Bronchial epithelial cell (primary cell): Measurements from ENCODE around the gene PDE6A. TPM values are rescaled to one million over a fixed set of nuclear protein-coding genes. Genes with fewer than 3 reads are reported as not detected.

Source experiments
- DNase-seq: peaks from one replicate; pipeline ENCODE4 v3.0.0-alpha.2; 2010; ENCODE audit warnings: low read depth
- FAIRE-seq: peaks from 2 replicates; lab custom pipeline; 2011; peaks lifted over from hg19 to GRCh38; lab: Jason Lieb, UNC
- H3K27me3 ChIP-seq: 2 replicates; pipeline ENCODE4 v1.5.1; 2011; ENCODE audit warnings: low read length; ENCODE audit not compliant: control insufficient read depth, insufficient read depth
- H3K36me3 ChIP-seq: 2 replicates; pipeline ENCODE4 v1.5.1; 2011; ENCODE audit warnings: low read length; ENCODE audit not compliant: control insufficient read depth, insufficient read depth
- H3K4me3 ChIP-seq: 2 replicates; pipeline ENCODE4 v1.5.1; 2011; ENCODE audit warnings: mild to moderate bottlenecking, low read depth, low read length, control low read depth
- total RNA-seq: library from RNA; depleted of rRNA; stranded (reverse); fragments of >200 nt; gene quantifications from 2 replicates; pipeline ENCODE4 v1.2.1, GENCODE V29; 2014
- TF ChIP-seq, protein P1 (sequence below): IDR thresholded peaks from 2 replicates; pipeline ENCODE4 v1.5.1; 2011; ENCODE audit warnings: mild to moderate bottlenecking, moderate library complexity, low read length, control low read depth, inconsistent platforms; ENCODE audit not compliant: insufficient read depth, severe bottlenecking

The PDE6A gene
- total RNA-seq, 1 donor from 2014 or later, result not detected

DNA sequence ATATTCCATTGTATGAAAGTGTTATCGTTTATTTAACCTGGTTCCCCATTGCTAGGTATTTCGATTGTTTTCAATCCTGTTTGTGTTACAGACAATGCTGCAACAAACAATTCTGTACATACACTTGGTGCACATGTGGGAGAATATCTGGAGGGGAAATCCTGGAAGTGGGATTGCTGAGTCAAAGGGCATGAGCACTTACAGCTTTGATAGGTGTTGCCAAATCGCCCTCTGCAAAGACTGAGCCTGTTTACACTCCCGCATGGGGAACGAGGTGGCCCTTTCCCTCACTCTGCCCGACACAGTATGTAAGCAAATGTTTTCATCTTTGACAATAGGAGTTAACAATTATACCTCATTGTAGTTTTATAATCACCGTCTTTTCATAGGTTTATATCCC, 66.2 kb downstream of the PDE6A start:
- no peaks in the 10 kb centered on the region for H3K36me3 ChIP-seq
- H3K4me3 ChIP-seq, result no peak overlapping the region
- TF ChIP-seq, protein P1, sequence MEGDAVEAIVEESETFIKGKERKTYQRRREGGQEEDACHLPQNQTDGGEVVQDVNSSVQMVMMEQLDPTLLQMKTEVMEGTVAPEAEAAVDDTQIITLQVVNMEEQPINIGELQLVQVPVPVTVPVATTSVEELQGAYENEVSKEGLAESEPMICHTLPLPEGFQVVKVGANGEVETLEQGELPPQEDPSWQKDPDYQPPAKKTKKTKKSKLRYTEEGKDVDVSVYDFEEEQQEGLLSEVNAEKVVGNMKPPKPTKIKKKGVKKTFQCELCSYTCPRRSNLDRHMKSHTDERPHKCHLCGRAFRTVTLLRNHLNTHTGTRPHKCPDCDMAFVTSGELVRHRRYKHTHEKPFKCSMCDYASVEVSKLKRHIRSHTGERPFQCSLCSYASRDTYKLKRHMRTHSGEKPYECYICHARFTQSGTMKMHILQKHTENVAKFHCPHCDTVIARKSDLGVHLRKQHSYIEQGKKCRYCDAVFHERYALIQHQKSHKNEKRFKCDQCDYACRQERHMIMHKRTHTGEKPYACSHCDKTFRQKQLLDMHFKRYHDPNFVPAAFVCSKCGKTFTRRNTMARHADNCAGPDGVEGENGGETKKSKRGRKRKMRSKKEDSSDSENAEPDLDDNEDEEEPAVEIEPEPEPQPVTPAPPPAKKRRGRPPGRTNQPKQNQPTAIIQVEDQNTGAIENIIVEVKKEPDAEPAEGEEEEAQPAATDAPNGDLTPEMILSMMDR, result no peak
- DNase-seq (peak; percentile 54), FAIRE-seq (no peak)
- no peaks in the 10 kb centered on the region for H3K27me3 ChIP-seq

DNA sequence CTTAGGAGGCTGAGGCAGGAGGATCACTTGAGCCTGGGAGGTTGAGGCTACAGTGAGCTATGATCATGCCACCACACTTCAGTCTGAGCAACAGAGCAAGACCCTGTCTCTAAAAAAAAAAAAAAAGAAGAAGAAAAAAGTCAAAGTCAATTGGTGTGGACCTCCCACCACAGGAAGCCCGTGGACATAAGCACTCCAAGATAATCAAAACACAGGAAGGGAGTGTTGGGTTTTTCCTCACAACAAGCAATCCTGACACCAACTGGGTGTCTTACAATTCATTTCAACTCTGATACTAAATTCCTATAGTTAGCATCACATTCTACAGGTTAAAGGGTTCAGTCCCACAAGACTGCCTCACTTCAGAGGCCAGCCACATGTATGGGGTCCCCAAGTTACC, 70.7 kb downstream of the PDE6A start:
- Histone ChIP-seq H3K36me3 (no peaks in the 10 kb centered on the region), H3K4me3 (no peak overlapping the region), H3K27me3 (no peaks in the 10 kb centered on the region)
- TF ChIP-seq, protein P1, result no peak
- DNase-seq (no peak), FAIRE-seq (no peak)

DNA sequence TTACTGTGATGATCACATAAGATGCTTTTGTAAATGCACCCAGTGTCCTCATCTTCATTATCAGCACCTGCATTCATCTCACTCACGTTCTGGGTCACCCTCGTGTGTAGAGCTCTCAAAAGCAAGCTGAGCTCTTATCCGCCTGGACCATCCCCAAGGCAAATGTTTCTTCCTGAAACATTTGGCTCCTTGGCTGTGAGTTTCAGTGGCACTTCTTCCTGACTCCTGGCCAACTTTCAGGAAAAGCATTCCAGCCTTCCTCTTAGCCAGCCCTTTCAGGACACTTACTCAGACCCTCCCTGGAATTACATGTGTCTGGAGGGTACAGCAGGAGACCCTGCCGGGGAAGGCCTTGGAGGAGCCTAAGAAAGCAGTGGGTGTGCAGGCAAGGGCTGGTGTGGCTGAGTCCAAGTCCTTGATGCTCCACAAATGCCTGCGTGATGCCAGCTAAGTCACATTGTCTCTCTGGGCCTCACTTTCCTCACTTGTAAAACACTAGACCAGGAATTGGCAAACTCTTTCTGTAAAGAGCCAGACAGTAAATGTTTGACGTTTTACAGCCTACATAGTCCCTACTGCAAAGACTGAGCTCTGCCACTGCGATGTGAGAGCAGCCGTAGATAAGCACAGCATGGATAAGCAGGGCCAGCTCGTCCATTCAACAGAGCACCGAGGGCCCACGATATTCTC, 72.1 kb downstream of the PDE6A start:
- FAIRE-seq (no peak), DNase-seq (no peak)
- Histone ChIP-seq H3K27me3 (no peaks in the 10 kb centered on the region), H3K36me3 (no peaks in the 10 kb centered on the region), H3K4me3 (no peak overlapping the region)
- TF ChIP-seq, protein P1, result no peak

DNA sequence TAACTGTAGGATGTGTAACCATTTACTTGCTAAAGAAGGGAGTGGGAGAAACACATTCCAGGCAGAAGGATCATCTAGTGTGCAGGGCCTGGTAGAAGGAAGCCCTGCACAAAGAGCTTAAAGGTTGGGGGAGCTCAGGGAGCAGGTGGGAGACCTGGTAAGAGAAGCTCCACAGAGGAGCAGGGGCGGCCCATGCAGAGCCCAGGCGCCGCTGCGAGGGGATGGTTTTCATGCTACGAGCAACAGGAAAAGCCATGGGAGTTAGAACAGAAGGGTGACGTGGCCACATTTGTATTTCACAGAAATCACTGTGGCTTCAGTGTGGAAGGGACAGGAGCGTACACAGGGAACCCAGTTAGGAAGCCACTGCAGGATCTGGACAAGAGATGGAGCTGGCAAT, 73.1 kb downstream of the PDE6A start:
- FAIRE-seq, result no peak
- no peaks in the 10 kb centered on the region for H3K36me3 ChIP-seq
- TF ChIP-seq, protein P1, result no peak
- H3K27me3 ChIP-seq, result no peaks in the 10 kb centered on the region
- no peak for DNase-seq
- no peak overlapping the region for H3K4me3 ChIP-seq

DNA sequence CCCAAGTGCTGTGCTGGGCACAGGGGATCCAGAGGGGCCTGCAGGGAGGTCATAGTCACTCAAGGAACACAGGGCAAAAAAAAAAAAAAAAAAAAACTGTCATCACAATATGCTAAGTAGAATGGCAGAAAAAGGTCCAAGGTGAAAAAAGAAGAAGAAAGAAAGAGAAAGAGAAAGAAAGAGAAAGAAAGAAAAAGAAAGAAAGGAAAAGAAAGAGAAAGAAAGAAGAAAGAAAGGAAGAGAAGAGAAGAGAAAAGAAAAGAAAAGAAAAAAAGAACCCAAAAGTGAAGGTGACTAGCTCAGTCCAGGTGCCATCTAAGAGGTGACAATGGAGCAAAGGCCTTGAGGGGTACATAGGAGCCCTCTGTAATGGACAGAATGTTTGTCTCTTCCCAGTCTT, 73.9 kb downstream of the PDE6A start:
- no peaks in the 10 kb centered on the region for H3K36me3 ChIP-seq
- no peak overlapping the region for H3K4me3 ChIP-seq
- TF ChIP-seq, protein P1, result no peak
- DNase-seq (no peak), FAIRE-seq (no peak)
- no peaks in the 10 kb centered on the region for H3K27me3 ChIP-seq

DNA sequence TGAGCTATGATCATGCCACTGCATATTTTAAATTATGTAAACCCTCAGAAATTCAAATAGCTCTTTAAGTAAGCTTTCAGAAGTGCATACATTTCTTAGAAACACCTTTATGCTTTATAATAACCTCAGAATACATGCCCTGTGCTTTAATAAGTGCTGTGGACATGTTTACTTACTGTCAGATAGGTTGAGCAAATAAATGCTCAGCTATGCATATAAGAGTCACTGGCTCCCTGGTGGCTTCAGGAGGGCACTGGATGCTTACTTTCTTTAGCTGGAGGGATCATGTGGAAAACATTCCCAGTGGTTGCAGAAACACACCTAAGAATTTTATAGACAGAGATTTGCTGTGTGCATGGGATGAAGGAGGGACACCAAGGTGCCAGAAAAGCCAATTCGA, 74.4 kb downstream of the PDE6A start:
- Histone ChIP-seq H3K36me3 (no peaks in the 10 kb centered on the region), H3K27me3 (no peaks in the 10 kb centered on the region), H3K4me3 (no peak overlapping the region)
- TF ChIP-seq, protein P1, result no peak
- FAIRE-seq, result no peak
- no peak for DNase-seq
